GM21825 (cell line): ENCODE results near the gene CSF2.

Source experiments
- ATAC-seq: cut with Tn5 transposase; IDR thresholded peaks from one replicate; pipeline ENCODE4 v1.9.1; 2021; ENCODE audit warnings: mild to moderate bottlenecking, moderate library complexity; ENCODE audit not compliant: unreplicated experiment

Gene CSF2

GRCh38 chr5:132054697-132055440 lies 18.7 kb upstream of the CSF2 start:
- no peak for ATAC-seq

- no peak for ATAC-seq
Measured at GRCh38 chr5:132055441-132055807, 18.2 kb upstream of the CSF2 start.

- no peak for ATAC-seq
Measured at GRCh38 chr5:132055808-132056609, 17.6 kb upstream of the CSF2 start.

- ATAC-seq = no peak
Measured at GRCh38 chr5:132056610-132057497, 16.7 kb upstream of the CSF2 start.

- no peak for ATAC-seq
Measured at GRCh38 chr5:132057498-132058255, 15.9 kb upstream of the CSF2 start.

- ATAC-seq = no peak
Measured at GRCh38 chr5:132058646-132059042, 14.9 kb upstream of the CSF2 start.

GRCh38 chr5:132059043-132059695 lies 14.4 kb upstream of the CSF2 start:
- no peak for ATAC-seq

GRCh38 chr5:132059696-132060500 lies 13.7 kb upstream of the CSF2 start:
- no peak for ATAC-seq

- no peak for ATAC-seq
Measured at GRCh38 chr5:132060501-132061161, 13.0 kb upstream of the CSF2 start, which contains the start of gene IL3. IL3 (plus strand) TSS chr5:132060655; CDS start chr5:132060707, 52 bp downstream.

- ATAC-seq = peak; percentile 51
Measured at GRCh38 chr5:132063090-132063911, 10.3 kb upstream of the CSF2 start.

GRCh38 chr5:132064140-132064539 lies 9.4 kb upstream of the CSF2 start:
- no peak for ATAC-seq

GRCh38 chr5:132064738-132065331 lies 8.8 kb upstream of the CSF2 start:
- peak; percentile 65 for ATAC-seq

GRCh38 chr5:132065351-132065937 lies 8.1 kb upstream of the CSF2 start:
- no peak for ATAC-seq

GRCh38 chr5:132065951-132066701 lies 7.5 kb upstream of the CSF2 start:
- no peak for ATAC-seq

- ATAC-seq = no peak
Measured at GRCh38 chr5:132066871-132067270, 6.7 kb upstream of the CSF2 start.

- no peak for ATAC-seq
Measured at GRCh38 chr5:132067451-132067850, 6.1 kb upstream of the CSF2 start.
